Activated naive CD8-positive, alpha-beta T cell treated with anti-CD3 and anti-CD28 coated beads, Interleukin-2, amount 10 ng/mL, durations not matched to agents 7 days and 5 days (primary cell): Measurements from ENCODE around the gene GRK1. TPM values are rescaled to one million over a fixed set of nuclear protein-coding genes. Genes with fewer than 3 reads are reported as not detected.
"Not testable (repeated sequence)": the region's sequence is repeated elsewhere in the genome, so short reads cannot be mapped to it uniquely, and the experiment has no call there.

Experiments used
- ATAC-seq: fragments of 150-1000 bp; cut with Tn5 transposase; one replicate; pipeline ENCODE4 v1.10.0; 2021; ENCODE audit warnings: low read depth, moderate library complexity
- POLR2A ChIA-PET: fragments of 350-600 bp; sonication (Branson Sonifier 250); formaldehyde crosslinking; loops from one replicate; lab custom pipeline; 2021; ENCODE audit warnings: antibody characterized with exemption; lab: Charles Lee
- DNase-seq: peaks from one replicate; pipeline ENCODE4 v3.0.0; 2021
- H3K27ac Mint-ChIP-seq: one replicate; pipeline ENCODE4 v1.8.0; 2022; ENCODE audit warnings: mild to moderate bottlenecking, mixed read lengths
- H3K27me3 Mint-ChIP-seq: one replicate; pipeline ENCODE4 v1.8.0; 2022; ENCODE audit warnings: mild to moderate bottlenecking, moderate library complexity, mixed read lengths
- H3K36me3 Mint-ChIP-seq: one replicate; pipeline ENCODE4 v1.8.0; 2021; ENCODE audit warnings: mild to moderate bottlenecking, mixed read lengths
- H3K4me1 Mint-ChIP-seq: one replicate; pipeline ENCODE4 v1.8.0; 2021; ENCODE audit warnings: mixed read lengths
- H3K4me3 Mint-ChIP-seq: one replicate; pipeline ENCODE4 v1.8.0; 2022; ENCODE audit warnings: mild to moderate bottlenecking, moderate library complexity, mixed read lengths
- H3K9me3 Mint-ChIP-seq: one replicate; pipeline ENCODE4 v1.8.0; 2021; ENCODE audit warnings: mixed read lengths
- total RNA-seq, 2 experiments: library from RNA; stranded (reverse); gene quantifications; one replicate each; pipeline ENCODE4 v1.2.3, GENCODE V29; 2021

The GRK1 gene
- total RNA-seq, 2 experiments from 2014 or later = not detected

DNA sequence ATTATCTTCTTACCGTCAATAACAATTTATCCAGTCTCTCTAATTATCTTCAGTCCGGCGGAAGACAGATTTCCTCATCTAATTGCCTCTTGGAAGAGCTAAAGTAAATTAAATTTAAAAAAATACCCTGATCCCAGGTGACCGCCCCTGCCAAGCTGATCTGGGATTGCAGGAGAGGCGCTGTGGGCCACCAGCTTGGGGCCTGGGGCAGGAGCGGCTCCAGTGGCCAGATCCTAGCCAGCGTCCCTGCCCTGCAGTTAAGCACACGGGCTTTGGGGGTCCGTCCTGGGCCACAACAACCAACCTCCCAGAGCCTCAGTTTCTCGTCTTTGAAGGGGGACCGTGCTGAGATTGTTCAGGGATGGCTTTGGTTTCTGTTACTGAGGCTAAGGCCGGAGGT, 79.7 kb downstream of the GRK1 start:
- H3K27me3 Mint-ChIP-seq = peaks cover 7% of the 10 kb centered on the region
- no peak overlapping the region for H3K4me3 Mint-ChIP-seq
- H3K36me3 Mint-ChIP-seq = no peaks in the 10 kb centered on the region
- no peak for DNase-seq
- ATAC-seq = no peak
- H3K27ac Mint-ChIP-seq = no peak overlapping the region
- peaks cover 11% of the 10 kb centered on the region for H3K9me3 Mint-ChIP-seq
- peaks cover 8% of the 10 kb centered on the region for H3K4me1 Mint-ChIP-seq
- POLR2A ChIA-PET = no interaction called here

DNA sequence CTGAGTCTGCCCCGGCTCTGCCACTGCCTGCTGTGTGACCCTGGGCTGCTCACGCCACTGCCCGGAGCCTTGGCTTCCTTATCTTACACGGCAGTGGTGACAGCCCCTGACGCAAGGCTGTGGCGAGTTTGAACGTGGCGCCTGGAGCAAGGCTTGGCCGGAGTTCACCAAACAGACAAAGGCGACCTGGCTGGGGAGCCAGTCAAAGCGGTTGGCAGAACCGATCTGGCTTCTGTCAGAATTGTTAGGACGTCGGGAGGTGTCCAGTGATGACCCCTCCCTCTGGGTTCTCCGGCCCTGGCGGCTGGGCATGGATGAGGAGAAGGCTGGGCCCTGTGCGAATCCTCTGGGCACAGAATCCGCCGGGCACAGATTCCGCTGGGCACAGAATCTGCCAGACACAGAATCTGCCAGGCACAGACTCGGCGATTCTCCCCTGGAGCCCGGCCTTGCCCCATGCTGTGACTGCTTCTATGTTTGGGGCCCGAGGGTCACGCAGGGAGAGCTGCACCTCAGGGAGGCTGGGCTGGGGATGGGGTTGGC, 80.3 kb downstream of the GRK1 start:
- Mint-ChIP-seq H3K4me1 (peaks cover 2% of the 10 kb centered on the region), H3K36me3 (no peaks in the 10 kb centered on the region), H3K27ac (no peak overlapping the region), H3K27me3 (peaks cover 1% of the 10 kb centered on the region), H3K4me3 (no peak overlapping the region), H3K9me3 (peaks cover 11% of the 10 kb centered on the region)
- POLR2A ChIA-PET = no interaction called here
- DNase-seq = no peak
- no peak for ATAC-seq

DNA sequence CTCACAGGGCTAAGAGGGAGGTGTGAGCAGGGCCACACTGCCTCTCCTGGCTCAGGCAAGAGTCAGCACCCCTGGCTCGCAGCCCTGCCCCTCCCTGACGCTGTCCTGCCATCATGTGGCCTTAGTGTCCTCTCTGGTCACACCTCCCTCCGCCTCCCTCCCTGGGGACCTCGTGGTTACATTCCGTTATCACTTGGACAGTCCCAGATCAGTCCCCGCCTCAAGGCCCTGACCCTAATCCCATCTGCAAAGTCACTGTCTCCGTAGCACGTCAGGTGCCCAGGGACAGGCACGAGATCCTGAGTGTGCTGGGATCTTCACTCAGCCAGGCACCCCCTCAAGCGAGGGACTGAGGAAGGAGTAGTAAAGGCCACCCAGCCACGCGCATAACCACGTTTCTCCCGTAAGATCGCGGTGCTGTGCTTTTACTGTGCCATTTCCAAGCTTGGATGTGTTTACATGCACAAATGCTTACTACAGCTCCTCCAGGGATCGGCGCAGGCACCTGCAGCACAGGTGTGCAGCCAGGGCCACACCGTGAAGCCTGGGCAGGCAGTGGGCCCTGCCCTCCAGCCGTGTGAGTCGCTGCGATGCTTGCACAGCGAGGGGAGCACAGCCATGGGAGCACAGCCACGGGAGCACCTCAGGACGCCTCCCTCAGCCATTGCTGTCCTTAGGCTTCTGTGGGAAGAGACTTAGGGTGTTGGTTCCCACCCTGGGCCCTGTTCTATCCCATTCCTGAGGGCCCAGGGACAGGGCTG, 81.3 kb downstream of the GRK1 start:
- POLR2A ChIA-PET = no interaction called here
- Mint-ChIP-seq H3K4me1 (peaks cover 2% of the 10 kb centered on the region), H3K4me3 (no peak overlapping the region), H3K9me3 (peaks cover 11% of the 10 kb centered on the region), H3K36me3 (no peaks in the 10 kb centered on the region), H3K27me3 (no peaks in the 10 kb centered on the region), H3K27ac (no peak overlapping the region)
- no peak for ATAC-seq
- no peak for DNase-seq

DNA sequence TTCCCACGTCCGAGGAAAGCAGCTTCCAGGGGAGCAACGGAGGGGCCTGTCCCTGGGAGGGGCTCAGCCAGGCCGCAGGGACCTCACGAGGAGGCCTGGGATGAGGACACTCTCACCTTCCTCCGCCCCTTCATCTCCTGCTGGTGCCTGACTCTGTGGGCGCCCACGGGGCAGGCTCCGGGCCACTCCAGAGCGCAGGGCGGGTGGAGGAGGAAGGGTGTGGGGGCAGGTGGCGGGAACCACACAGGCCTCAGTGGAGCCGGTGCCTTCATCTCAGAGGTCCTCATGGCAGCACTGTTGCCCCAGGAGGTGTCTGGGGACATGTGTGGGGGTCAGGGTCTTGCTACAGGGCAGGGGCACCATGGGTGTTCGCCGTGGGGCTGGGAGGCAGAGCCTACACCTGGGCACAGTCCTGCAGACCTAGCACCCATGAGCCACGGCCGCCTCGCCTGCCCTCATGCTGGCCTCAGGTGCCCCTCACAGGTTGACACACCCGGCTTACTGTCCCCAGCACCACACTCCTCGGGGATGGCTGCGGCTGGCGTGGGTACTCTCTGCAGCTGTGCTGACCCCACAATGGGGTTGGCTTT, 81.9 kb downstream of the GRK1 start:
- Mint-ChIP-seq H3K27me3 (peaks cover 3% of the 10 kb centered on the region), H3K4me3 (no peak overlapping the region), H3K9me3 (peaks cover 11% of the 10 kb centered on the region), H3K4me1 (peaks cover 2% of the 10 kb centered on the region), H3K27ac (no peak overlapping the region), H3K36me3 (no peaks in the 10 kb centered on the region)
- ATAC-seq (no peak), DNase-seq (no peak)
- POLR2A ChIA-PET = no interaction called here

DNA sequence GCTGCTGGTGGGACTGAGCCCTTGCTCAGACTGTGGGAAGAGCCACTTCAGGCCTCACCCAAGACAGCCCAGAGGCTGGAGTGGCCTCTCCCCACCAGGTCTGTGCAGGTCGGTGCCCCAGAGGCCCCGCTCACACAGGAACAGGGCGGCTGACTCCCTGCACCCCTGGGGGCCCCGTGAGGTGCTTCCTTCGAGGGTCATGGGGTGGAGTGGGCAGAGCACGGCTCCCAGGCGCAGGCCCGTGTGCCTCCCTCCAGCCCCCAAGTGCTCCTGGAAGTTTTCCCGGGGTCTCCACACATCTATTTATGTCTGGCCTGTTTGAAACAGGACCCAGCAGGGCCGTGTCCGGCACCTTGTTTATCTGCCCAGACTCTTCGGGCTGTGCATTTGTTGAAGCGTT, 82.5 kb downstream of the GRK1 start:
- no peaks in the 10 kb centered on the region for H3K36me3 Mint-ChIP-seq
- POLR2A ChIA-PET = no interaction called here
- peaks cover 3% of the 10 kb centered on the region for H3K27me3 Mint-ChIP-seq
- peaks cover 11% of the 10 kb centered on the region for H3K9me3 Mint-ChIP-seq
- no peak for DNase-seq
- ATAC-seq = no peak
- H3K4me3 Mint-ChIP-seq = no peak overlapping the region
- H3K27ac Mint-ChIP-seq = no peak overlapping the region
- H3K4me1 Mint-ChIP-seq = peaks cover 2% of the 10 kb centered on the region

DNA sequence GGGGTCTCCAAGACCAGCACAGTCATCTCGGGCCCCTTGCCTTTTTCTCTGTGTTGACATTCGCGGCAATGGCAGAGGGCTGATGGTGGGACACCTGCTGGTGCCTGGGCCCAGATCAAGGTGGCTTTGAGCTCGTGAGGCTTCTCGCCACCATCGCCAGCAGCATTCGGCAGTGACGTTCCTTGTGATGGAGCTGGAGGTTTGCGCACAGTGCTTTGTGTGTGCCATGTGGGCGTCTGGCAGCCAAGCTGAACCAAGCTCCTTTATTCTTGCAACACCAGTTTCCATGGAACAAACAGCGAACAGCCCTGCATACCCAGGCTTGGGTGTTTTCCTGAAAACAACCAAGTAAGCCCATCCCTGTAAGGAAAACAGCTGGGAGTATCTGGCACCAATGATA, 82.9 kb downstream of the GRK1 start:
- no peak overlapping the region for H3K27ac Mint-ChIP-seq
- DNase-seq = no peak

DNA sequence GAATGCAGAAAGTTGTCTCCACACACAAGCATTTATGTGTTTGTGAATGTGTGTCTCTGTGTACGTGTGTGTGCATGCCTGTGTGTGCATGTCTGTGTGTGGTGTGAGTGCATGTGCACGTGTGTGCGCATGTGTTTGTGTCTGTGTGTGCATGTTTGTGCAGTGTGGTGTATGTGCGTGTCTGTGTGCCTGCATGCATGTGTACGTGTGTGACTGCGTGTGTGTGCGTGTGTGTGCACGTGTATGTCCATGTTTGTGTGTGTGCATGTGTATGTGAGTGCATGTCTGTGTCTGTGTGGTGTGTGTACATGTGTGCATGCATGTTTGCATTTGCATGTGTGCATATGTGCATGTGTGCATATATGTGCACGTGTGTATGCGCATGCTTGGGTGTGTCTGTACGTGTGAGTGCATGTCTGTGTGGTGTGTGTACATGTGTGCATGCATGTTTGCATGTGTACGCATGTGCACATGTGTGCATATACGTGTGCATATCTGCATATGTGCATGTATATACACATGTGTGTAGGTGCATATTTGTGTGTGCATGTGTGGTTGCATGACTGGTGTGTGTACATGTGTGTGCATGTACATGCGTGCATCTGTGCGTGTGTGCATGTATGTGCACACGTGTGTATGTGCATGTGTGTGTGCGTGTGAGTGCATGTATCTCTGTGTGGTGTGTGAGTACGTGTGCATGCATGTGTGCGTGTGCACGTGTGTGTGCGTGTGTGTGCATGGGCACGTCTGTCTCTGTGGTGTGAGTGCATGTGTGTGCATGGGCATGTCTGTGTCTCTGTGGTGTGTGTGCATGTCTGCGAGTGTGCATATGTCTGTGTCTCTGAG, 83.8 kb downstream of the GRK1 start:
- peaks cover 11% of the 10 kb centered on the region for H3K9me3 Mint-ChIP-seq

More for the DNA sequence above, 82.9 kb downstream of the GRK1 start:
- no peak for ATAC-seq
- Mint-ChIP-seq H3K27me3 (peaks cover 5% of the 10 kb centered on the region), H3K9me3 (peaks cover 11% of the 10 kb centered on the region), H3K36me3 (no peaks in the 10 kb centered on the region), H3K4me1 (peaks cover 2% of the 10 kb centered on the region), H3K4me3 (no peak overlapping the region)
- POLR2A ChIA-PET = no interaction called here

DNA sequence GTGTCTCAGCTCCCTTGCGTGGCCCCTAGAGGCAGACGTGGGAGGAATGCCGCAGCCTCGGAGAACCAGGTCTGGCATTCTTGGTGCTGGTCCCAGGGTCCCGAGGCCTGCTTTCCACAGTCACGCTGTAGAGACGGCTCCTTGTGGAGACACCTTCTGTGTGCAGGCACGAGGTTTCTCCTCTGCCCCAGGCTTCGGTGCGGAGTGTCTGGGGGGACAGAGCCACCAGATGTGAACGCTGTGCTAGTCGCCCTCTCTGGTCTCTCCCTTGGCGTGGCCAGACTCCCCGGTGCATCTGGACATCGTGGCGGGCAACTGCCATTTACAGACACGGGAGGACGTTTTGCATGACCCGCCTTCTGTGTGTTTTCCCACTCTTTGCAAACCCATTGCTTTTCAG, 84.5 kb downstream of the GRK1 start:
- ATAC-seq = no peak
- no peak for DNase-seq
- Mint-ChIP-seq H3K4me3 (no peak overlapping the region), H3K4me1 (no peaks in the 10 kb centered on the region), H3K27ac (no peak overlapping the region), H3K27me3 (peaks cover 6% of the 10 kb centered on the region), H3K36me3 (no peaks in the 10 kb centered on the region), H3K9me3 (peaks cover 11% of the 10 kb centered on the region)
- POLR2A ChIA-PET = no interaction called here

More for the DNA sequence above, 83.8 kb downstream of the GRK1 start:
- POLR2A ChIA-PET = no interaction called here
- Mint-ChIP-seq H3K27me3 (peaks cover 6% of the 10 kb centered on the region), H3K4me1 (peaks cover 2% of the 10 kb centered on the region), H3K36me3 (no peaks in the 10 kb centered on the region), H3K4me3 (no peak overlapping the region), H3K27ac (peak overlapping the region; percentile 13)
- DNase-seq (no peak), ATAC-seq (no peak)

DNA sequence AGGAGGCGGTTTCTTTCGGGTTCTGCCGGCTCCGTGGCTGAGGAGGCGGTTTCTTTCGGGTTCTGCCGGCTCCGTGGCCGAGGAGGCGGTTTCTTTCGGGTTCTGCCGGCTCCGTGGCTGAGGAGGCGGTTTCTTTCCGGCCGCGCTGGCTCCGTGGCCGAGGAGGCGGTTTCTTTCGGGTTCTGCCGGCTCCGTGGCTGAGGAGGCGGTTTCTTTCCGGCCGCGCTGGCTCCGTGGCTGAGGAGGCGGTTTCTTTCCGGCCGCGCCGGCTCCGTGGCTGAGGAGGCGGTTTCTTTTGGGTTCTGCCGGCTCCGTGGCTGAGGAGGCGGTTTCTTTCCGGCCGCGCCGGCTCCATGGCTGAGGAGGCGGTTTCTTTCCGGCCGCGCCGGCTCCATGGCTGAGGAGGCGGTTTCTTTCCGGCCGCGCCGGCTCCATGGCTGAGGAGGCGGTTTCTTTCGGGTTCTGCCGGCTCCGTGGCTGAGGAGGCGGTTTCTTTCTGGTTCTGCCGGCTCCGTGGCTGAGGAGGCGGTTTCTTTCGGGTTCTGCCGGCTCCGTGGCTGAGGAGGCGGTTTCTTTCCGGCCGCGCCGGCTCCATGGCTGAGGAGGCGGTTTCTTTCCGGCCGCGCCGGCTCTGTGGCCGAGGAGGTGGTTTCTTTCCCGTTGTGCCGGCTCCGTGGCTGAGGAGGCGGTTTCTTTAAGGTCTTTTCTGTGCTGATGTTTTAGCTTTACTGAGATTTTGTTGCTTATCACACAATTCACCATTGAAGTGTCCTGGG, 85.4 kb downstream of the GRK1 start:
- H3K4me1 Mint-ChIP-seq, H3K36me3 Mint-ChIP-seq, H3K27ac Mint-ChIP-seq, H3K27me3 Mint-ChIP-seq, DNase-seq, H3K4me3 Mint-ChIP-seq, POLR2A ChIA-PET, ATAC-seq: not testable (repeated sequence)
- H3K9me3 Mint-ChIP-seq = peaks cover 12% of the 10 kb centered on the region

DNA sequence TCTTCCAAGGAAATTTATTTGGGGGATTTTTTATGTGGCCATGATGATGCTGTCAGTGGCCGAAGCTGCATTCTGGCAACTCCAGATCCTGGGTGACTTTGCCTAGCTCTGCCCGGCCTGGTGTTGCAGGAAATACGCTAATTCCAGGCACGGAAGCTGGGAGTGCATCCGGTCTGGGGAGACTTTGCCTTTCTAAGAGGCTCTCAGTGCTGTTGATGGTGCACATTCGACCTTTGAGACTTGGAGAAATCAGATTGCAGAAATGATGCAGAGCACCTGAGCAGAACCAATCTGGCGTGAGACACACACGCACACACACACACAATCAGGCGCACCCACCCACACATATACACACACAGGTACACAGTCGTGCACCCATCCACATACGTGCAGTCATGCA, 86.2 kb downstream of the GRK1 start:
- Mint-ChIP-seq H3K9me3 (peaks cover 12% of the 10 kb centered on the region), H3K4me3 (no peak overlapping the region), H3K27ac (no peak overlapping the region), H3K4me1 (peaks cover 6% of the 10 kb centered on the region), H3K36me3 (no peaks in the 10 kb centered on the region), H3K27me3 (peaks cover 11% of the 10 kb centered on the region)
- no peak for ATAC-seq
- POLR2A ChIA-PET = no interaction called here
- DNase-seq = no peak

DNA sequence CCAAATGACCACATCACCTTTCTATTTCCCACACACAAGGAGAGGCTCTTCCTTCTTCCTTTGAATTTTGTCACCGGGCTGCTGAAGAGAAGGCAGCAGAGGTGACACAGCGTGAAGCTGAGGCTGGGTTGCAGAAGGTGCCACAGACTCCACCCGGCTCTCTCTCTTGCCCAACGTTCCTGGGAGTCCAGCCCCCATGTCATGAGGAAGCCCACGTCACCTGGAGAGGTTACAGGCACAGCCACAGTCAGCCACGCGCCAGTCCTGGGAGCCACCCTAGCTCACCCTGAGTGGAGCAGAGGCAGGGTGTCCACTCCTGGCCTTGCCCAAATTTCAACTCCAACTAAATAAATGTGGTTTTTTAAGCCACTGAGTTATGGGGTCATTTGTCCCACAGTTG, 87.2 kb downstream of the GRK1 start:
- H3K9me3 Mint-ChIP-seq = peaks cover 12% of the 10 kb centered on the region
- no peak for ATAC-seq

DNA sequence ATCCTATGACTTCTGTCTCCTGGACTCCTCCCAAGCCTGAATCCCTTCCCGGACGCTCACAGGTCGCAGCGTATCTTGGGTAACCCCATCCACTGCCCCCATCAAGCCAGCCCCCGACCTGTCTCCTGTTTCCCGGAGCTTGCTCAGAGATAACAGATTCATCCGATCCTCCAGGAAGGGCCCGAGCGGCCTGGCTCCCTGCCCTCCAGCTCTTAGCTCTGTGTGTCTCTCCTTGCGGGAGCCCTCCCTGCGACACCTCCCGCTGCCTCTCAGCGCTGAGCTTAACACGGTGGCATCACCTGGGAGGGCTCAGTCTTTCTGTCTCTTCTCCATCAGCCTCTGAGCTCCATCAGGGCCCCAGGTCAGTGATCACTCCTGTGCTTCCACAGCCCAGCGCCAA, 87.7 kb downstream of the GRK1 start:
- Mint-ChIP-seq H3K36me3 (no peaks in the 10 kb centered on the region), H3K27ac (no peak overlapping the region), H3K4me1 (peaks cover 12% of the 10 kb centered on the region), H3K4me3 (no peak overlapping the region), H3K27me3 (peaks cover 21% of the 10 kb centered on the region), H3K9me3 (peaks cover 12% of the 10 kb centered on the region)
- no peak for DNase-seq
- POLR2A ChIA-PET = no interaction called here
- ATAC-seq = no peak

More for the DNA sequence above, 87.2 kb downstream of the GRK1 start:
- Mint-ChIP-seq H3K36me3 (no peaks in the 10 kb centered on the region), H3K4me3 (no peak overlapping the region), H3K4me1 (peaks cover 8% of the 10 kb centered on the region), H3K27me3 (peaks cover 17% of the 10 kb centered on the region), H3K27ac (no peak overlapping the region)
- POLR2A ChIA-PET = no interaction called here
- no peak for DNase-seq
